HG02852 (cell line): ENCODE measurements around the gene GGT6.

Experiments used
- ATAC-seq: cut with Tn5 transposase; IDR thresholded peaks from one replicate; pipeline ENCODE4 v1.9.1; 2021; ENCODE audit warnings: mild to moderate bottlenecking, moderate library complexity; ENCODE audit not compliant: unreplicated experiment

GGT6 gene

DNA sequence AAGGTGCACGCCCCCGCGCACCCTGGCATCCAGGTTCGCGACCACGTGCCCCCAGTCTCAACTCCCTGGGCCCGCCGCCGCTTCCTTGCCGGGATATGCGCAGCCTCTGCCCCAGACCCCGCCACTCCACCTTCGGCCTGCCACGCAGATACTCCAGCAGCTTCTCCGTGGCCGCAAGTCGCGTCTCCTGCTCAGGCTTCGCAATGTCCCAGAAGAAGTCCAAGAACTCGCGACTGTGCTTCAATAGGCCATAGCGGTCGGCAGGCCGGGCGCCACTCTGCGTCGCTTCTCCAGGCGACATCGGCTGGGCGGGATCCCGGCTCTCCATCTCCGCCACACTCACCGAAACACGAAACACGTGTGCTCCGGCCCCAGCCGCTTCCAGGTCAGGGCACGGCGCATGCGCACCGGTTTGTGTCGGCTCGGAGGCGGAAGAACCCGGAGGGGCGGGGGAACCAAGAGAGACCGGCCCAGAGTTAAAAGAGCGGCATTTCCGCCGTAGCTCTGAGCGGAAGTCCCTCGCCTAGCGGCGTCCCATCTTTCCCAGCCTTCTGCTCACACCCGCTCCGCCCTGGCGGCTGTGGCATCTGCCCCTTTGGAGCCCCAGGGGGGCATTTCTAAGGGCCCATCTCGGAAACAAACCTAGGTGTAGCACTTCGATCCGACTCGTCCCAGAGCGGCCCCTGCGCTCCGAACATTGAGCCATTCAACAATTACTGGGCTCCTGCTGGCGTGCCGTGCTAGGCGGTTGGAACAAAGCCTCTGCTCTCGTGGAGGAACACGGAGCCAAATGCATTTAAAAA lies 5.2 kb downstream of the GGT6 start, which contains the start of gene MYBBP1A:
Gene MYBBP1A, minus strand, starts transcription at position 388 of the 803 bp plus-strand sequence. Its CDS starts 60 bp downstream, at position 328.
- ATAC-seq, result peak; percentile 90

GRCh38 chr17:4554441-4554996 lies 5.9 kb downstream of the GGT6 start:
- no peak for ATAC-seq

DNA sequence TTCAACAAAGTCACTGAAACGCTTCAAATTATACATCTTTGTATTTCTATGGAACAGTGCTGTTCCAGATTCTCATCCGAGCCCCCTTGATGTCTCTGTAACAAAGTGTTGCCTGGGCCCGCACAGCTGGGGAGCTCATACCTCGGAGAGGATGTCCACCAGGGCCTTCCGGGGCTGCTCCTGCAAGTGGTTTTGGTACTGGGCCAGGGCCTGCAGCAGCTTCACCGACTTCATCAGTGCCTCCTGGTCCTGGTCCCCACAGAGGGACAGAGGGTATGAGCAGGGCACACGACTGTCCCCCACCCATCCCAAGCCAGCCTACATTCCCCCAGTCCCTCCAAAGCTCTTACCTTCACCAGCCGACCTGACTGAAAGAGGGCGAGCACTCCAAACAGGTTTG lies 6.7 kb downstream of the GGT6 start:
- ATAC-seq, result no peak

DNA sequence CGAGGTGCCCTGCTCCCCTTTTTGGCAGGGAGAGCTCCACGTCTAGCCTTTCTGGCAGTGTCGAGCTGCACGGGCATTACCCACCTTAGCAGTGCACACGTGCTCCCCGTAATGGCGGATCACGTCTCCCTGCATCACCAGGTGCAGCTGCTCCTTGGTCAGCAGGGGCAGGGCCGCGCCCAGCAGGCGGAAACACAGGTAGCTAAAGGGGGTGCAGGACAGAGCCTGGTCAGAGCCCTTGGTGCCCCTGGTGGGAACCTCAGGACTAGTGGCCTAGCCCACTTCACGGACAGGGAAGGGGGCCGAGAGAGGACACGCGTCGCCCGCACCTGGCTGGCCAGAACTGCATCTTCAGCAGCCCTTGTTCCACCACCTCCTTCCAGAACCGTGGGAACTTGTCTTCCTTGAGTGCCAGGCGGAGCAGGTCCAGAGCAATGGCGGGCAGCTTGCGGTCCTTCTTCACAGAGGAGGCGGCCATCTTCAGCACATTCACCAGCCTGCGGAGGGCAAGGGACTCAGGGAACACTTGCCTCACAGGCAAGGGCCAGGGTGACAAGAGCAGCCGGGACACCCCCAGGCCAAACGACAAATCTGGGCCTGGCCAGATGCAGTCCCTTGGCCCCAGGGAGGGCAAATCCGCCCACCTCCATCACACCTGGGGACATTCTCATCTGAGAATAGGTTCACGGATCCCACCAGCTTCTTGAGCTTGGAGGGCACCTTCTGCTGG lies 8.4 kb downstream of the GGT6 start:
- no peak for ATAC-seq

- no peak for ATAC-seq
Observed at GRCh38 chr17:4551141-4551540, 9.2 kb downstream of the GGT6 start.

GRCh38 chr17:4550534-4551039 lies 9.8 kb downstream of the GGT6 start:
- no peak for ATAC-seq

DNA sequence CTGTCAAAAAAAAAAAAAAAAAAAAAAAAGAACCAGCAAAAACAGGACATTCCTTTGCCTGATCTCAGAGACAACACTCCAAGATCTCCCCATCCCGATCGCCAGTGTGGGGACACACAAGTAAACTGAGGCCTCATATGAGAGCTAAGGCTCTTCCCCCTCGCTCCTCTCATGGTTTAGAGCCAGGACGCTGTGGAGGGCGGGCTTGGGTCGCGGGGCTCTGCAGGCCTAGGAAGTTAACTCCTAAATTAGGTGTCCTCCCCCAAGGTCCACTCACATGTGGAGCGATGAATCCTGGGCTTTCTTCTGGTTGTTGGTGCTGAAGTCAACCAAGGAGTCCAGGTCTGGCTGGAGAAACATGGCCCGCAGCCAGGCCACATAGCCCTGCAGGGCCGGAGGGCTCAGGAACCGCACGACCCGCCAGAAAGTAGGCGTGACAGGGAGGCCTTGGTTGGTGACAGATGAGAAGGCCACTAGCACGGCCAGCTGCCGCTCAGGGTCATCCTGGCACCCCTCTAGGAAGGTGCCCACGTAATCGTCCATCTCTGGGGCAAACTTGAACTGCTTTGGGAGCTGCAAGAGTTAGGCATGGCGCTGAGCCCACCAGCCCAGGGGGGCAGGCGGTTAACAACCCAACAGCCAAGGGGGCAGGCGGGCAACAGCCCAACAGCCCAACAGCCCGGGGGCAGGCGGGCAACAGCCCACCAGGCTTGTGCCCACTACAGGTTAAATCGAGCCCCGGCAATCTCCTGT lies 10.4 kb downstream of the GGT6 start:
- no peak for ATAC-seq

- no peak for ATAC-seq
Observed at GRCh38 chr17:4548721-4549531, 11.5 kb downstream of the GGT6 start.

DNA sequence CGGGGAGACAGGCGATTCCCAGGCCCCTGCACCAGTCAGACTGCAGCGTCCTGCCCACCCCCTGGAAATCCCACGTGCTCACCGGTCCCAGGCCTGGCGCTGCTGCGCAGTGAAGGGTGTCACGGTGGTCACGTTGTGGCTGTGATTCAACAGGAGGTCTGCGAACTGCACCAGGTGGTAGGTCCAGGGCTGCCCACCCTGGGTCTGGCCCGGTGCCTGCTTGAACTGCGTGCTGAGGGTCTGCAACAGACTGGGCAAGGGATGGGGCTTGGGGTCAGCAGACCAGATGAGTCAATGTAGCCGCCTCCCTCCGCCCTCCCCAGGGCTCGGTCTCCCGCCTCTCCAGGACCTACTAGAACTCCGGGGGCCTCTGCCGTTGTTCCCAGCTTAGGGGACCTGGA lies 12.3 kb downstream of the GGT6 start:
- no peak for ATAC-seq

- ATAC-seq, result no peak
Observed at GRCh38 chr17:4547118-4547906, 13.1 kb downstream of the GGT6 start.

DNA sequence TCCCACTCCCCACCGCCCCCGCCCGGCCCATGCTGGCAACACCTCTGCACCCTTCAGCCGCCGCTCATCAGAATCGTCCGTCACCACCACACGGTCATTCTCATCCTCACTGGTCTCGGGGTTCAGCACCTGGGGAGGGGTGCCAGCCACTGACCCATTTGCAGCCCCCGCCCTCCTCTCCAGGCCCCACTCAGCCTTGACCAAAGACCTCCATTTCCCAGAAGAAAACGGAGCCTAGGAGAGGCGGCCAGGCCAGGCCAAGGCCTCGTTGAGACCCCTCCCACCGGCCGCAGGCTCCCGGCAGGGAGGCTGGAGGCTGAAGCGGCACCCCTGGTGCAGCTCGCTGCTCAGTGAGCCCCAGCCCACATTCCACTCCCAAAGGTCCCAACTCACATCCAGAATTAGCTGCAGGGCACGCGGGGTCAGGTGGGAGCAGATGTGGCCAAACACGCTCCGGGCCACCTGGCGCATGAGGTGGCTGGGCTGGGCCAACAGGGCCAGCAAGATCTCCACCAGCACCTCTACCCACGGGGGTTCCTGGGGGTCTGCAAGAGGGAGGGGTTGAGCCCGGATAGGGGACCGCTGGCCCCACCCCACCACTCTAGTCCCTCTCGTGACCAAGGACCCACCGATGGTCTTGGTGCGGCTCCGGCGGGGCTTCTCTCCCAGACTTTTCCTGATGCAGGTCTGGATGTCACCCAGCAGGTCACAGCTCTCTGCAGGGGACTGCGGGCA lies 15.0 kb downstream of the GGT6 start:
- no peak for ATAC-seq

- ATAC-seq, result no peak
Observed at GRCh38 chr17:4544951-4545216, 15.5 kb downstream of the GGT6 start.

DNA sequence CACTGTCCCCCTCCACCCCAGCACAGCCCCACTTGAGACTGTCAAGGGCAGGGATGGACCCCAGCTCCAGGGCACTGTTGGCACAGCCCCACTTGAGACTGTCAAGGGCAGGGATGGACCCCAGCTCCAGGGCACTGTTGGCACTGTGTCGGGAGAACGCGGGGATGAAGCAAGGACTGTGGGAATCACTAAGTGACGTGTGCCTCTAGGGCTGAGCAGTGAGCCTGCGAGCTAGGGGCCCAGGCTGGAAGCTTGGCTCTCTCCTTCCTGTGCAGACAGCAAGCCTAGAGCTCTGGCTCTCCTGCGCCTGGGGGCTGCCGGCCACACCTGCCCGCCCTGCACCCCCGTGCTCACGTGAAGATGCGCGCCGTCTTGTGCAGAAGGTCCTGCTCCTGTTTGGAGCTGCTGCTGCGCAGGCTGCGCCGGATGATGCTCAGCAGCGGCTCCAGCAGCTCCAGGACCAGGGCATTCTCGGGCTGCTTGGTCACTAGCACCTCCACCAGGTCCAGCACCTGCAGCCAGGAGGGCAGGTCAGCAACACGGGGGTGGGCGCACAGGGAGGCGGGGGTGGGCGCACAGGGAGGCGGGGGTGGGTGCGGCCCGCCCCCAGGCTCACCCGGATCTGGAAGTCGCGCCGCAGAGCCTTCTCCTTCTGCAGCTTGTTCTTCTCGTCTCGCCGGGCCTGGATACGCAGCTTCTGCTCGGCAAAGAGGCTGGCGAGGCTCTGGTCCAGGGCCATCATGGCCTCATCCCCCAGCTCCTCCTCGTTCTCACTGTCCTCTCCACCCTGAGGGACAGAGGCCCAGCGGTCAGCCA lies 16.0 kb downstream of the GGT6 start:
- ATAC-seq, result no peak

DNA sequence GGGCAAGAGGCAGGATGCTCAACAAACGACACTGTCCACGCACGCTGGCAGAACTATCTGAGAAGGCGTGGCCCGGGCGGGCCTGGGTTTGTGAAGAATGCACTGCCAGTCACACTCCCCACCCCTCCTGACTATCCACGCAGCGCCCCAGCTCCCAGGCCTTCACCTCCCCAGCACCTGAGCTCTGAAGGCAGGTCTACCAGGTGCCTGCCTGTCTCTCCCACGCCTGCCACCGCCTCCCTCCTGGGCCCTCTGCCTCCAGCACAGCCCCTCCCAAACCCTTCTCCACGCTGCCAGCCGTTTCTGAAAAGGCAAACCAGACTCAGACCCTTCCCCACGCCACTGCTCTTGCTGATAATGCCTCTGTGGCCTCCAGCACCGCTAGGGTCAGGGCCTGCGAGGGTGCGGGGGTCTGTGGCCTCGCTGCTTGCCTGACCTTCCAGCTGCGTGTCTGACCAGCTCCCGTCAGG lies 16.8 kb downstream of the GGT6 start:
- ATAC-seq, result no peak

- ATAC-seq, result no peak
Observed at GRCh38 chr17:4542726-4543191, 17.6 kb downstream of the GGT6 start.

DNA sequence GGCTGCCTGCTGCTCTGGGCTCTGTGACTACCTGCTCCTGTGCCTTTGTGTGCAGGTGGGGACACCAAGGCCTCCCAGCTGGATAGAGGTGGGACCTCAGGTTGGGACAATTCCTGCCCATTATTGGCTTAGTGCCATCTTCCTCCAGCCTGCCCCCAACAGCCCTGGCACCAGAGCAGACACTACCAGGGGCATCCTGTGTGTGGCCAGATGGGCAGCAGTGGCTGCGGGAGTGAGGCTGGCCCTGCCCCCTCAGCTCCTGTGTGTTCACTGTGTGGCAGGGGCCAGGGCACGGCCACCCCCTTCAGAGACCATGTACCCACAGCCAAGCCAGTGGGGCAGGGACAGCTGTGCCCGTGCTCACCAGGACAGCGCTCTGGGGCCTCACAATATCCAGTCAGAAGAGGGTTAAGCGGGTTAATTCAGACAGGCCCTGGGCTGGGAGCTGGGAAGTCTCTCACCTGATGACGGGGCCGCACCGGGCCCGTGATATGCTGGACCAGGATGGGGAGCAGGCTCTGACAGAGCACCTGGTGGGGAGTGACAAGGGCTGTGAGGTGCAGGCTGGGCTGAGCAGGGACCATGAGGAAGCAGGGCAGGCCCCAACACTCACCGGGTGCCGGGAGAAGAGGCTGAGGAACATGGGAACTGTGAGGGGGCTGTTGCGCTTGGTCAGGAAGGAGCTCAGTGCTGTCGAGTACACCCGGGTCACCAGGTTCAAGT lies 18.2 kb downstream of the GGT6 start:
- ATAC-seq, result no peak

DNA sequence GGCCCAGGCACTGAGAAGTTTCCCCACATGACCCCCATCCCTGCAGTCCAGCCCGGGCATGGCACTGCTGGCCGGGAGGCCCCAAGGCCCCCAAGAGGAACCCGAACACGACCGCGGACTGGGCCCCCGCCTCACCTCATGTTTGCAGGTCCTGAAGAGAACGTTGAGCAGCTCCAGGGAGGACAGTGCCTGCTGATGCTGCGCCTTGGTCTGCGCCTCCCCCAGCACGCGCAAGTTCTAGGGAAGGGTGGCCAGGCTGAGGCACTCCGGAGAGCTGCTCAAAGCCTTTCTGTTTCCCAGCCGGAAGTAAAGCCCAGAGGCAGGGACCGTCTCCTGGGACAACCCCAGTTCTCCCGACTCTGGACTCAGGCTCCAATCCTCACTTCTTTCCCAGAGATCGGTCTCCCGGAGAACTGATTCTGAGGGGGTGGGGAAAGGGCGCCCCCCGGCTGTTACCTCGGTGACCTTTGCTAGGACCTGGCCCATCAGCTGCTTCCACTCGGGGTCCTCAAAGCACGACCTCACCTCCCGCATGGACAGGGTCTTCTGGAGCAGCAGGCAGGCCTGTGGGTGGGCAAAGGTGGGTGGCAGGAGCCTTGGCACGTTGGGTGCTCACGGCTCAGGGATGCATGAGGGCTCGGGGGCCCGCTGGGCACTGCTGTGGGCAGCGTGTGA lies 18.9 kb downstream of the GGT6 start:
- no peak for ATAC-seq
